ENCODE data around the gene ART5. TPM values are rescaled to one million over a fixed set of nuclear protein-coding genes. Genes with fewer than 3 reads are reported as not detected.

ART5 gene
- total and polyA plus RNA-seq, 8 donors: 0.11 to 0.51 (median 0.22) TPM; not detected in 2

GRCh38 chr11:3639841-3640240 is 2.0 kb downstream of the ART5 start:
- Histone ChIP-seq H3K27ac (no peak overlapping the region), H3K4me3 (no peak overlapping the region), H3K36me3 (no peaks in the 10 kb centered on the region), H3K27me3 (no peaks in the 10 kb centered on the region), H3K9me3 (no peaks in the 10 kb centered on the region), H3K4me1 (peaks cover 0 to 4% (median 4%) of the 10 kb centered on the region in 3 donors)
- FAIRE-seq: no peak
- no peak for DNase-seq
- no peak for ATAC-seq
- 93 to 98% methylated on average over 14 of the region's 14 CpGs for WGBS, 2 donors
- TF ChIP-seq, protein P1, sequence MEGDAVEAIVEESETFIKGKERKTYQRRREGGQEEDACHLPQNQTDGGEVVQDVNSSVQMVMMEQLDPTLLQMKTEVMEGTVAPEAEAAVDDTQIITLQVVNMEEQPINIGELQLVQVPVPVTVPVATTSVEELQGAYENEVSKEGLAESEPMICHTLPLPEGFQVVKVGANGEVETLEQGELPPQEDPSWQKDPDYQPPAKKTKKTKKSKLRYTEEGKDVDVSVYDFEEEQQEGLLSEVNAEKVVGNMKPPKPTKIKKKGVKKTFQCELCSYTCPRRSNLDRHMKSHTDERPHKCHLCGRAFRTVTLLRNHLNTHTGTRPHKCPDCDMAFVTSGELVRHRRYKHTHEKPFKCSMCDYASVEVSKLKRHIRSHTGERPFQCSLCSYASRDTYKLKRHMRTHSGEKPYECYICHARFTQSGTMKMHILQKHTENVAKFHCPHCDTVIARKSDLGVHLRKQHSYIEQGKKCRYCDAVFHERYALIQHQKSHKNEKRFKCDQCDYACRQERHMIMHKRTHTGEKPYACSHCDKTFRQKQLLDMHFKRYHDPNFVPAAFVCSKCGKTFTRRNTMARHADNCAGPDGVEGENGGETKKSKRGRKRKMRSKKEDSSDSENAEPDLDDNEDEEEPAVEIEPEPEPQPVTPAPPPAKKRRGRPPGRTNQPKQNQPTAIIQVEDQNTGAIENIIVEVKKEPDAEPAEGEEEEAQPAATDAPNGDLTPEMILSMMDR (IDR thresholded peaks at IDR 0.05): no peak
- intact Hi-C loops (cut with DNase I): no loop called here

GRCh38 chr11:3638513-3638912 is 3.3 kb downstream of the ART5 start:
- no peak for FAIRE-seq
- Histone ChIP-seq H3K36me3 (no peaks in the 10 kb centered on the region), H3K4me3 (no peak overlapping the region), H3K9me3 (no peaks in the 10 kb centered on the region), H3K27me3 (no peaks in the 10 kb centered on the region), H3K27ac (no peak overlapping the region), H3K4me1 (peaks cover 0 to 4% (median 4%) of the 10 kb centered on the region in 3 donors)
- no peak for ATAC-seq
- TF ChIP-seq, protein P1 (IDR thresholded peaks at IDR 0.05): no peak
- DNase-seq: no peak
- intact Hi-C loops (cut with DNase I): no loop called here
- 76 to 79% methylated on average over 5 of the region's 5 CpGs for WGBS, 2 donors

DNA sequence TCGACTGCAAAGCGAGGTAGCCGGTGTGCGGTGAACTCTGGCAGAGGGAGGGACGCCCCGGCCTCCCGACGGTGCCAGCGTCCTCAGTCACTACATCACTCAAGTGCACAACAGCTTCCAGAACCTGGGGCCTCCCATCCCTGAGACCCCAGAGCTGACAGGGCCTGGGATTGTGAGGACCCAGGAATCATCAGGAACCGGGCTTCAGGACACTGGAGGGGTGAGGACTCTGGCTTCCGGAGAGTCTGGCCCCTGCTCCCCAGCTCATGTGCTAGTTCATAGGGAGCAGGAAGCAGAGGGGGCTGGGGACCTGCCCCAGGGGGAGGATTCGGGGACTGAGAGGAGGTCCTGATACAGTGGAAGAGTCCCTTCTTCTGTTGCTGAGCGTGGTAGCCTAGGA is 4.6 kb downstream of the ART5 start:
- TF ChIP-seq, protein P1 (IDR thresholded peaks at IDR 0.05): no peak
- ATAC-seq (no peak), DNase-seq (no peak), FAIRE-seq (no peak)
- no peaks in the 10 kb centered on the region for H3K36me3 ChIP-seq
- no peak overlapping the region for H3K4me3 ChIP-seq
- WGBS, 2 donors: 78 to 85% methylated on average over 13 of the region's 13 CpGs
- H3K27ac ChIP-seq: no peak overlapping the region
- no peaks in the 10 kb centered on the region for H3K9me3 ChIP-seq
- no peaks in the 10 kb centered on the region for H3K27me3 ChIP-seq
- peaks cover 0 to under 1% (median 0%) of the 10 kb centered on the region in 3 donors for H3K4me1 ChIP-seq
- intact Hi-C loops (cut with DNase I): no loop called here

- FAIRE-seq (no peak), ATAC-seq (no peak), DNase-seq (no peak)
- H3K9me3 ChIP-seq: no peaks in the 10 kb centered on the region
- H3K36me3 ChIP-seq: no peaks in the 10 kb centered on the region
- no peaks in the 10 kb centered on the region for H3K4me1 ChIP-seq
- intact Hi-C loops (cut with DNase I): no loop called here
- TF ChIP-seq, protein P1 (IDR thresholded peaks at IDR 0.05): no peak
- H3K27ac ChIP-seq: no peak overlapping the region
- H3K4me3 ChIP-seq: no peak overlapping the region
- WGBS, 2 donors: 87 to 88% methylated on average over 15 of the region's 15 CpGs
- H3K27me3 ChIP-seq: no peaks in the 10 kb centered on the region
Measured at GRCh38 chr11:3635641-3636375, 6.0 kb downstream of the ART5 start.

- TF ChIP-seq, protein P1 (IDR thresholded peaks at IDR 0.05): no peak
Measured at GRCh38 chr11:3632070-3632660, 9.6 kb downstream of the ART5 start.

More at GRCh38 chr11:3632070-3632660, 9.6 kb downstream of the ART5 start:
- WGBS, 2 donors: 90 to 95% methylated on average over 5 of the region's 5 CpGs
- FAIRE-seq (no peak), DNase-seq (no peak), ATAC-seq (no peak)
- Histone ChIP-seq H3K9me3 (no peaks in the 10 kb centered on the region), H3K27me3 (no peaks in the 10 kb centered on the region), H3K4me3 (no peak overlapping the region), H3K36me3 (no peaks in the 10 kb centered on the region), H3K27ac (no peak overlapping the region), H3K4me1 (no peaks in the 10 kb centered on the region)
- intact Hi-C loops (cut with DNase I): no loop called here
